Lower leg skin (tissue), 3 donors: Measurements from ENCODE around the gene ABAT.

ENCODE experiments used
- CTCF ChIP-seq, 3 donors: fragments of 450-650 bp; IDR thresholded peaks; one replicate each; pipeline ENCODE4 v1.5.1; 2016; ENCODE audit warnings: antibody characterized with exemption in 3 of 3, mild to moderate bottlenecking in 3 of 3, moderate library complexity in 2 of 3
- POLR2A ChIP-seq, 2 donors: fragments of 450-650 bp; IDR thresholded peaks; one replicate each; pipeline ENCODE4 v1.6.1; 2016 to 2017; ENCODE audit warnings: antibody characterized with exemption in 2 of 2, mild to moderate bottlenecking in 1 of 2, moderate library complexity in 1 of 2

- no peak for TF ChIP-seq POLR2A (IDR thresholded peaks at IDR 0.05)
- TF ChIP-seq CTCF (IDR thresholded peaks at IDR 0.05): no peak
These were observed 32.3 kb upstream of the ABAT start for GRCh38 chr16:8642146-8642545.
